NOMO-1 treated with dmso at 0.1 percent for 144 hours (cell line): ENCODE results near the gene TMEM184A.
"Not testable (repeated sequence)": the region's sequence is repeated elsewhere in the genome, so short reads cannot be mapped to it uniquely, and the experiment has no call there.

Experiments used
- DNase-seq: peaks from one replicate; lab custom pipeline; 2025; ENCODE audit not compliant: unreplicated experiment; lab: John Stamatoyannopoulos, UW

Gene TMEM184A

GRCh38 chr7:1590887-1591286, 34.9 kb upstream of the TMEM184A start:
- DNase-seq, result no peak

GRCh38 chr7:1590476-1590875, 34.5 kb upstream of the TMEM184A start:
- no peak for DNase-seq

GRCh38 chr7:1588978-1589377, 33.0 kb upstream of the TMEM184A start:
- DNase-seq, result no peak

GRCh38 chr7:1587738-1588137, 31.7 kb upstream of the TMEM184A start:
- no peak for DNase-seq

- DNase-seq, result no peak
These were observed 31.1 kb upstream of the TMEM184A start for GRCh38 chr7:1586827-1587705.

- DNase-seq, result no peak
These were observed 30.3 kb upstream of the TMEM184A start for GRCh38 chr7:1586126-1586826.

- DNase-seq, result no peak
These were observed 29.4 kb upstream of the TMEM184A start for GRCh38 chr7:1585142-1585981.

- DNase-seq, result no peak
These were observed 28.7 kb upstream of the TMEM184A start for GRCh38 chr7:1584700-1585099.

GRCh38 chr7:1583241-1583930, 27.4 kb upstream of the TMEM184A start:
- DNase-seq, result not testable (repeated sequence)

GRCh38 chr7:1580422-1581030, 24.5 kb upstream of the TMEM184A start:
- no peak for DNase-seq

- DNase-seq, result peak; percentile 40
These were observed 23.7 kb upstream of the TMEM184A start for GRCh38 chr7:1579481-1580421.

GRCh38 chr7:1578513-1578912, 22.5 kb upstream of the TMEM184A start:
- DNase-seq, result no peak

GRCh38 chr7:1576521-1577253, 20.7 kb upstream of the TMEM184A start:
- no peak for DNase-seq

GRCh38 chr7:1575809-1576208, 19.8 kb upstream of the TMEM184A start:
- no peak for DNase-seq

GRCh38 chr7:1572111-1572822, 16.3 kb upstream of the TMEM184A start:
- no peak for DNase-seq

- peak; percentile 82 for DNase-seq
These were observed 14.0 kb upstream of the TMEM184A start, which contains the start of gene PSMG3 for GRCh38 chr7:1569833-1570632. TSS of gene PSMG3 (minus strand) at chr7:1570032. CDS start at chr7:1569339, 693 bp downstream.

GRCh38 chr7:1569440-1569832, 13.4 kb upstream of the TMEM184A start:
- no peak for DNase-seq
